GOT3 (cell line): Measurements from ENCODE around the gene PTH1R.

ENCODE experiments used
- DNase-seq: peaks from one replicate; lab custom pipeline; 2025; ENCODE audit warnings: mixed read lengths; lab: John Stamatoyannopoulos, UW

PTH1R gene

GRCh38 chr3:46946856-46947545 lies 69.5 kb downstream of the PTH1R start:
- no peak for DNase-seq

- no peak for DNase-seq
Observed at GRCh38 chr3:46947546-46947901, 70.0 kb downstream of the PTH1R start.

- no peak for DNase-seq
Observed at GRCh38 chr3:46947981-46948791, 70.7 kb downstream of the PTH1R start.

GRCh38 chr3:46948830-46949671 lies 71.5 kb downstream of the PTH1R start:
- no peak for DNase-seq

GRCh38 chr3:46950177-46950576 lies 72.7 kb downstream of the PTH1R start:
- no peak for DNase-seq

GRCh38 chr3:46950650-46951241 lies 73.2 kb downstream of the PTH1R start:
- DNase-seq: no peak

- no peak for DNase-seq
Observed at GRCh38 chr3:46952813-46953212, 75.3 kb downstream of the PTH1R start.
